IMR-90 (cell line): Measurements from ENCODE around the gene DDX4. TPM values are rescaled to one million over a fixed set of nuclear protein-coding genes. Genes with fewer than 3 reads are reported as not detected.

ENCODE experiments used
- ATAC-seq: fragments of 200-7000 bp; cut with Tn5 transposase; 2 replicates; pipeline ENCODE4 v1.9.1; 2020; ENCODE audit warnings: low read depth, mild to moderate bottlenecking, moderate library complexity
- BruUV-seq: library from RNA; stranded (reverse); fragments of 400-500 nt; replicated peaks from 2 replicates; lab custom pipeline; 2021; lab: Mats Ljungman, UMichigan
- CTCF ChIA-PET: fragments of 300-600 bp; formaldehyde crosslinking; extraction: SDS; loops from one replicate; lab custom pipeline; 2021; ENCODE audit warnings: antibody characterized with exemption; lab: Yijun Ruan, JAX
- POLR2A ChIA-PET: fragments of 300-600 bp; sonication (Branson Sonifier 250); formaldehyde crosslinking; loops from one replicate; lab custom pipeline; 2022; ENCODE audit warnings: antibody characterized with exemption; ENCODE audit not compliant: unreplicated experiment; lab: Charles Lee
- DNase-seq: peaks from one replicate; pipeline ENCODE4 v3.0.0; 2013
- H2AFZ ChIP-seq: replicated peaks from 2 replicates; pipeline ENCODE3; 2013; ENCODE audit warnings: low read length, mild to moderate bottlenecking; ENCODE audit not compliant: poor library complexity
- H2AK5ac ChIP-seq: 2 replicates; pipeline ENCODE4 v1.6.1; 2013; ENCODE audit warnings: low read depth, low read length, inconsistent platforms
- H2AK9ac ChIP-seq: replicated peaks from 2 replicates; pipeline ENCODE3; 2013; ENCODE audit warnings: mild to moderate bottlenecking, low read depth, low read length, moderate library complexity; ENCODE audit not compliant: poor library complexity
- H2BK120ac ChIP-seq: 2 replicates; pipeline ENCODE4 v1.6.1; 2013; ENCODE audit warnings: low read depth, low read length, inconsistent platforms
- H2BK15ac ChIP-seq: 3 replicates; pipeline ENCODE4 v1.6.1; 2013; ENCODE audit warnings: low read depth, low read length, inconsistent platforms
- H2BK20ac ChIP-seq: 2 replicates; pipeline ENCODE4 v1.6.1; 2013; ENCODE audit warnings: low read depth, mild to moderate bottlenecking, inconsistent platforms, low read length, moderate library complexity
- H2BK5ac ChIP-seq: 2 replicates; pipeline ENCODE4 v1.6.1; 2013; ENCODE audit warnings: mild to moderate bottlenecking, low read depth, low read length, inconsistent platforms; ENCODE audit not compliant: poor library complexity, severe bottlenecking
- H3K14ac ChIP-seq: replicated peaks from 2 replicates; pipeline ENCODE4 v1.6.1; 2013; ENCODE audit warnings: low read depth, low read length, inconsistent platforms
- H3K18ac ChIP-seq: 2 replicates; pipeline ENCODE4 v1.6.1; 2013; ENCODE audit warnings: low read depth, low read length, control low read depth
- H3K23ac ChIP-seq: 2 replicates; pipeline ENCODE4 v1.6.1; 2013; ENCODE audit warnings: low read depth, low read length, inconsistent platforms
- H3K27ac ChIP-seq: 2 replicates; pipeline ENCODE4 v1.5.1; 2013; ENCODE audit warnings: mild to moderate bottlenecking, control low read depth, low read length; ENCODE audit not compliant: insufficient read depth
- H3K27me3 ChIP-seq: 2 replicates; pipeline ENCODE4 v1.6.1; 2013; ENCODE audit warnings: low read length; ENCODE audit not compliant: control insufficient read depth, insufficient read depth
- H3K36me3 ChIP-seq: 2 replicates; pipeline ENCODE4 v1.6.1; 2013; ENCODE audit warnings: low read length, mixed read lengths; ENCODE audit not compliant: control insufficient read depth, insufficient read depth
- H3K4ac ChIP-seq: 2 replicates; pipeline ENCODE4 v1.6.1; 2013; ENCODE audit warnings: low read depth, low read length, inconsistent platforms
- H3K4me1 ChIP-seq: 2 replicates; pipeline ENCODE4 v1.6.1; 2013; ENCODE audit warnings: low read length, mixed read lengths; ENCODE audit not compliant: control insufficient read depth, insufficient read depth
- H3K4me2 ChIP-seq: 2 replicates; pipeline ENCODE4 v1.6.1; 2013; ENCODE audit warnings: low read depth, mild to moderate bottlenecking, control low read depth, low read length, moderate library complexity
- H3K4me3 ChIP-seq: 2 replicates; pipeline ENCODE4 v1.5.1; 2013; ENCODE audit warnings: low read depth, mild to moderate bottlenecking, control low read depth, low read length, moderate library complexity; ENCODE audit not compliant: insufficient read depth
- H3K56ac ChIP-seq: 2 replicates; pipeline ENCODE4 v1.6.1; 2013; ENCODE audit warnings: low read length, inconsistent platforms; ENCODE audit not compliant: insufficient read depth; ENCODE audit errors: extremely low read depth
- H3K79me1 ChIP-seq, 2 experiments: 2 replicates each; pipeline ENCODE4 v1.6.1; 2013; ENCODE audit warnings: low read length in 2 of 2, inconsistent platforms in 1 of 2, low read depth in 1 of 2
- H3K9ac ChIP-seq: 2 replicates; pipeline ENCODE4 v1.6.1; 2013; ENCODE audit warnings: low read depth, low read length, control low read depth
- H3K9me1 ChIP-seq: 2 replicates; pipeline ENCODE4 v1.6.1; 2013; ENCODE audit warnings: low read length, inconsistent platforms; ENCODE audit not compliant: insufficient read depth
- H3K9me3 ChIP-seq: 2 replicates; pipeline ENCODE4 v1.6.1; 2013; ENCODE audit warnings: low read length; ENCODE audit not compliant: control insufficient read depth, insufficient read depth
- H4K20me1 ChIP-seq: 2 replicates; pipeline ENCODE4 v1.6.1; 2013; ENCODE audit warnings: low read length, inconsistent platforms; ENCODE audit not compliant: insufficient read depth
- H4K5ac ChIP-seq: 2 replicates; pipeline ENCODE4 v1.6.1; 2013; ENCODE audit warnings: mild to moderate bottlenecking, low read depth, low read length, control low read depth
- H4K8ac ChIP-seq, 2 experiments: 2 replicates each; pipeline ENCODE4 v1.6.1; 2013; ENCODE audit warnings: low read depth in 2 of 2, low read length in 2 of 2, control low read depth in 1 of 2, inconsistent platforms in 1 of 2
- H4K91ac ChIP-seq: 2 replicates; pipeline ENCODE4 v1.6.1; 2013; ENCODE audit warnings: low read depth, low read length, inconsistent platforms; ENCODE audit not compliant: insufficient read depth
- BHLHE40 ChIP-seq: fragments of 150-350 bp; IDR thresholded peaks from 2 replicates; pipeline ENCODE4 v1.6.1; 2016; ENCODE audit warnings: mild to moderate bottlenecking, low read depth, low read length
- CEBPB ChIP-seq: IDR thresholded peaks from 2 replicates; pipeline ENCODE4 v1.6.1; 2012; ENCODE audit warnings: low read depth, low read length, improper control_type of control experiment
- CHD1 ChIP-seq: IDR thresholded peaks from 2 replicates; pipeline ENCODE4 v1.6.1; 2012; ENCODE audit warnings: low read depth, low read length, improper control_type of control experiment
- FOS ChIP-seq: fragments of 150-350 bp; IDR thresholded peaks from 2 replicates; pipeline ENCODE4 v1.6.1; 2016; ENCODE audit warnings: low read depth, low read length
- MAFK ChIP-seq: IDR thresholded peaks from 2 replicates; pipeline ENCODE4 v1.6.1; 2012; ENCODE audit warnings: low read depth, low read length, improper control_type of control experiment
- MAZ ChIP-seq: IDR thresholded peaks from 2 replicates; pipeline ENCODE4 v1.6.1; 2012; ENCODE audit warnings: low read depth, mild to moderate bottlenecking, low read length, improper control_type of control experiment, moderate library complexity, borderline replicate concordance
- MXI1 ChIP-seq: IDR thresholded peaks from 2 replicates; pipeline ENCODE4 v1.6.1; 2012; ENCODE audit warnings: low read depth, mild to moderate bottlenecking, low read length, moderate library complexity, borderline replicate concordance
- NFE2L2 ChIP-seq: fragments of 150-350 bp; IDR thresholded peaks from 2 replicates; pipeline ENCODE4 v1.6.1; 2016; ENCODE audit warnings: low read depth, mild to moderate bottlenecking, low read length
- POLR2A ChIP-seq: IDR thresholded peaks from 2 replicates; pipeline ENCODE4 v1.6.1; 2012; ENCODE audit warnings: mild to moderate bottlenecking, low read depth, low read length
- RAD21 ChIP-seq: IDR thresholded peaks from 2 replicates; pipeline ENCODE4 v1.6.1; 2012; ENCODE audit warnings: low read length, improper control_type of control experiment
- RCOR1 ChIP-seq: IDR thresholded peaks from 2 replicates; pipeline ENCODE4 v1.6.1; 2012; ENCODE audit warnings: mild to moderate bottlenecking, low read length, improper control_type of control experiment; ENCODE audit not compliant: insufficient replicate concordance
- RFX5 ChIP-seq: IDR thresholded peaks from 2 replicates; pipeline ENCODE4 v1.8.0; 2012; ENCODE audit warnings: low read depth, mild to moderate bottlenecking, low read length, moderate library complexity
- WGBS, 2 experiments: methylation state at CpG; one replicate each; pipeline versions ENCODE4 v1.1.5 to v1.1.7; 2013; ENCODE audit warnings: missing lambda C conversion rate in 2 of 2; ENCODE audit not compliant: insufficient read length in 1 of 2; ENCODE audit errors: extremely low coverage in 2 of 2; 5-methylcytosine and 5-hydroxymethylcytosine counted together
- dilution Hi-C: fragments of 300-500 bp; cut with HindIII; formaldehyde crosslinking; loops from one replicate; pipeline ENCODE4 v1.14.3; 2018; ENCODE audit warnings: low sequenced_read_pairs; ENCODE audit not compliant: unreplicated experiment
- in situ Hi-C: fragments of 300-500 bp; cut with MboI; formaldehyde crosslinking; loops from 3 replicates; pipeline ENCODE4 v1.14.3; 2019; ENCODE audit warnings: low sequenced_read_pairs, inconsistent platforms, mixed read lengths
- intact Hi-C: fragments of 100-400 bp; cut with micrococcal nuclease; formaldehyde crosslinking; loops from 2 replicates; pipeline ENCODE4 v1.10.0; 2022
- polyA plus RNA-seq, 3 experiments: library from polyadenylated mRNA; depleted of rRNA; stranded (reverse); fragments of >200 nt; gene quantifications; 2 replicates each; pipeline ENCODE4 v1.2.3, GENCODE V29; 2012; ENCODE audit warnings: low replicate concordance in 1 of 3
- total RNA-seq: library from RNA; depleted of rRNA; stranded (reverse); fragments of >200 nt; gene quantifications from 2 replicates; pipeline ENCODE4 v1.2.3, GENCODE V29; 2012
- TF ChIP-seq, protein P1 (sequence below): conservative IDR thresholded peaks from 2 replicates; pipeline ENCODE4 v1.5.1; 2012; ENCODE audit warnings: mild to moderate bottlenecking, low read depth, low read length, improper control_type of control experiment
- TF ChIP-seq, protein P2 (sequence below): fragments of 150-350 bp; IDR thresholded peaks from 2 replicates; pipeline ENCODE4 v1.6.1; 2017; ENCODE audit warnings: mild to moderate bottlenecking, antibody characterized with exemption, low read length, low read depth
- TF ChIP-seq, protein P3 (sequence below): fragments of 150-350 bp; IDR thresholded peaks from 2 replicates; pipeline ENCODE4 v1.6.1; 2016; ENCODE audit warnings: low read depth, mild to moderate bottlenecking, low read length, moderate library complexity, borderline replicate concordance

Gene DDX4
- total and polyA plus RNA-seq, 2 of the 4 experiments (the other 2 are of a cell fraction) = not detected

DNA sequence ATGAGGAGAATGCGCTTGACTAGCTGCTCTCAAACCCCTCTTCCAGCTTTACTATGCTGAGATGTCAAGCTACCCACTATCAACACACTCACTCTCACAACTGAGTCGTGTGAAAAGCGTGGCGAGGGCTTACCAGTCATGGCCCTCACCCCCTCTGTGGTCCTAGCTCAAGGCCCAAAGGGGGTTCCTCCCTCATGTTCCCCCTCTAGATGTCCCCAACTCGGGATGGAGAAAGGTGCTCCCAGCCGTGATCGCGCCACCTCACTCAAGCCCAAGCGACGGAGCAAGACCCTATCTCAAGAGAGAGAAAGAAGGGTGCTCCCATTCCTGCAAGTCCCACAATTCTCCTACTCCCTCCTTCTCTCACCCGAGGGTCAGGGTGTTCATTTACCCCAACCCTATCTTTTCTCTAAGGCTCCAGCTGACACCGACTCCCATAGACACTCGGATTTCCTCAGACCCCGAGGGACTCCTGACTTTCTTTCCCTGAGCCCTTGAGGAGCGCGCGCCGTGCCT lies 26.3 kb upstream of the DDX4 start:
- Histone ChIP-seq H3K23ac (peak overlapping the region; percentile 98), H3K27me3 (no peaks in the 10 kb centered on the region), H3K79me1 (peaks cover 10 to 24% of the 10 kb centered on the region in 2 experiments), H3K9me3 (no peaks in the 10 kb centered on the region), H2BK120ac (no peak overlapping the region), H4K5ac (no peak overlapping the region; the same call in 1 of the 2 replicates), H3K56ac (peak overlapping the region; percentile 90), H2AFZ (peak overlapping the region; percentile 100), H3K4ac (peak overlapping the region; percentile 94), H2BK5ac (no peak overlapping the region), H4K91ac (no peak overlapping the region), H2BK20ac (no peak overlapping the region), H4K20me1 (no peaks in the 10 kb centered on the region), H3K9ac (peak overlapping the region; percentile 92), H3K18ac (no peak overlapping the region), H3K4me1 (peaks cover 2% of the 10 kb centered on the region; the same call in 1 of the 2 replicates), H2AK9ac (peak overlapping the region; percentile 87), H3K36me3 (peaks cover 1% of the 10 kb centered on the region; the same call in 1 of the 2 replicates), H2AK5ac (peak overlapping the region; percentile 29; the same call in 1 of the 2 replicates), H2BK15ac (no peak overlapping the region), H3K9me1 (0 out of 2 replicates have a peak, but pooled peaks cover 5% of the 10 kb centered on the region), H4K8ac (peak overlapping the region; percentile 80 to 95; a peak in 3 of 4 replicates), H3K4me2 (peak overlapping the region; percentile 84), H3K27ac (peak overlapping the region; percentile 71), H3K14ac (peak overlapping the region; percentile 97), H3K4me3 (peak overlapping the region; percentile 82)
- no TSS peak for BruUV-seq
- 14% methylated on average over 6 of the region's 18 CpGs; no CpG with 5 or more reads in 1 of the 2 experiments for WGBS, 2 experiments
- POLR2A ChIA-PET = interaction anchor here (0.5 kb wide), 1 partner anchor 404 kb away, joined by 5 read pairs; the partner anchor contains the start of gene MTREX
- no peak for DNase-seq
- in situ Hi-C loops (no loop called here), dilution Hi-C loops (no loop called here), intact Hi-C loops (loop anchor here (5.0 to 10.0 kb wide), 2 partner anchors 211 to 493 kb away; no protein-coding TSS in a partner anchor)
- no peak for ATAC-seq
- CTCF ChIA-PET = no interaction called here
- TF ChIP-seq MAZ = no peak
- TF ChIP-seq MAFK = no peak
- no peak for TF ChIP-seq MXI1
- TF ChIP-seq BHLHE40 = no peak
- TF ChIP-seq RCOR1 = no peak
- no peak for TF ChIP-seq CEBPB
- TF ChIP-seq, protein P1, sequence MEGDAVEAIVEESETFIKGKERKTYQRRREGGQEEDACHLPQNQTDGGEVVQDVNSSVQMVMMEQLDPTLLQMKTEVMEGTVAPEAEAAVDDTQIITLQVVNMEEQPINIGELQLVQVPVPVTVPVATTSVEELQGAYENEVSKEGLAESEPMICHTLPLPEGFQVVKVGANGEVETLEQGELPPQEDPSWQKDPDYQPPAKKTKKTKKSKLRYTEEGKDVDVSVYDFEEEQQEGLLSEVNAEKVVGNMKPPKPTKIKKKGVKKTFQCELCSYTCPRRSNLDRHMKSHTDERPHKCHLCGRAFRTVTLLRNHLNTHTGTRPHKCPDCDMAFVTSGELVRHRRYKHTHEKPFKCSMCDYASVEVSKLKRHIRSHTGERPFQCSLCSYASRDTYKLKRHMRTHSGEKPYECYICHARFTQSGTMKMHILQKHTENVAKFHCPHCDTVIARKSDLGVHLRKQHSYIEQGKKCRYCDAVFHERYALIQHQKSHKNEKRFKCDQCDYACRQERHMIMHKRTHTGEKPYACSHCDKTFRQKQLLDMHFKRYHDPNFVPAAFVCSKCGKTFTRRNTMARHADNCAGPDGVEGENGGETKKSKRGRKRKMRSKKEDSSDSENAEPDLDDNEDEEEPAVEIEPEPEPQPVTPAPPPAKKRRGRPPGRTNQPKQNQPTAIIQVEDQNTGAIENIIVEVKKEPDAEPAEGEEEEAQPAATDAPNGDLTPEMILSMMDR = no peak
- no peak for TF ChIP-seq RFX5
- TF ChIP-seq NFE2L2 = no peak
- TF ChIP-seq, protein P2, sequence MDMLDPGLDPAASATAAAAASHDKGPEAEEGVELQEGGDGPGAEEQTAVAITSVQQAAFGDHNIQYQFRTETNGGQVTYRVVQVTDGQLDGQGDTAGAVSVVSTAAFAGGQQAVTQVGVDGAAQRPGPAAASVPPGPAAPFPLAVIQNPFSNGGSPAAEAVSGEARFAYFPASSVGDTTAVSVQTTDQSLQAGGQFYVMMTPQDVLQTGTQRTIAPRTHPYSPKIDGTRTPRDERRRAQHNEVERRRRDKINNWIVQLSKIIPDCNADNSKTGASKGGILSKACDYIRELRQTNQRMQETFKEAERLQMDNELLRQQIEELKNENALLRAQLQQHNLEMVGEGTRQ = no peak
- no peak for TF ChIP-seq FOS
- no peak for TF ChIP-seq RAD21
- no peak for TF ChIP-seq CHD1
- TF ChIP-seq, protein P3, sequence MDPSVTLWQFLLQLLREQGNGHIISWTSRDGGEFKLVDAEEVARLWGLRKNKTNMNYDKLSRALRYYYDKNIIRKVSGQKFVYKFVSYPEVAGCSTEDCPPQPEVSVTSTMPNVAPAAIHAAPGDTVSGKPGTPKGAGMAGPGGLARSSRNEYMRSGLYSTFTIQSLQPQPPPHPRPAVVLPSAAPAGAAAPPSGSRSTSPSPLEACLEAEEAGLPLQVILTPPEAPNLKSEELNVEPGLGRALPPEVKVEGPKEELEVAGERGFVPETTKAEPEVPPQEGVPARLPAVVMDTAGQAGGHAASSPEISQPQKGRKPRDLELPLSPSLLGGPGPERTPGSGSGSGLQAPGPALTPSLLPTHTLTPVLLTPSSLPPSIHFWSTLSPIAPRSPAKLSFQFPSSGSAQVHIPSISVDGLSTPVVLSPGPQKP = no peak
- no peak for TF ChIP-seq POLR2A
